T-cell (primary cell): ENCODE measurements around the gene ZNF396. TPM values are rescaled to one million over a fixed set of nuclear protein-coding genes. Genes with fewer than 3 reads are reported as not detected.

Source experiments
- ATAC-seq, 4 experiments: fragments of 200-7000 bp in 3 of 4; fragments of 150-1000 bp in 1 of 4; cut with Tn5 transposase; replicated peaks in 1 of 4; 1 replicate in 3 of 4; 2 replicates in 1 of 4; pipeline ENCODE4 v1.10.0; 2021; ENCODE audit warnings: moderate library complexity in 3 of 4, mild to moderate bottlenecking in 2 of 4, moderate number of reproducible peaks in 1 of 4
- CTCF ChIA-PET, 2 donors: fragments of 300-600 bp; sonication (Branson Sonifier 250); formaldehyde crosslinking; loops; one replicate each; lab custom pipeline; 2022; ENCODE audit warnings: antibody characterized with exemption in 2 of 2; lab: Charles Lee
- POLR2A ChIA-PET, 2 donors: fragments of 300-600 bp; sonication (Branson Sonifier 250); formaldehyde crosslinking; loops; one replicate each; lab custom pipeline; 2022; ENCODE audit warnings: antibody characterized with exemption in 2 of 2; lab: Charles Lee
- DNase-seq, 35 experiments: peaks; one replicate each; pipeline versions ENCODE4 v3.0.0 to v3.0.0-alpha.2; 2013 to 2023
- H3K27ac ChIP-seq: one replicate; pipeline ENCODE4 v1.5.1; 2013; ENCODE audit warnings: low read length
- H3K27me3 ChIP-seq, 2 experiments: replicated peaks in 1 of 2; 1 replicate in 1 of 2; 2 replicates in 1 of 2; pipeline versions ENCODE4 v1.6.1 to v1.7.0; 2013; ENCODE audit warnings: low read length in 1 of 2, mixed read lengths in 1 of 2; ENCODE audit not compliant: control insufficient read depth in 2 of 2, insufficient read depth in 2 of 2; ENCODE audit errors: extremely low read depth in 1 of 2
- H3K36me3 ChIP-seq, 2 donors: 1 replicate in 1 of 2; 2 replicates in 1 of 2; pipeline versions ENCODE4 v1.6.1 to v1.7.0; 2013; ENCODE audit warnings: low read length in 1 of 2; ENCODE audit not compliant: control insufficient read depth in 2 of 2, insufficient read depth in 1 of 2; ENCODE audit errors: extremely low read depth in 1 of 2
- H3K4me1 ChIP-seq, 2 experiments: 1 replicate in 1 of 2; 2 replicates in 1 of 2; pipeline versions ENCODE4 v1.6.1 to v1.7.0; 2013; ENCODE audit warnings: low read length in 2 of 2, mixed read lengths in 1 of 2; ENCODE audit not compliant: insufficient read depth in 2 of 2, control insufficient read depth in 1 of 2; ENCODE audit errors: extremely low read depth in 1 of 2
- H3K4me3 ChIP-seq, 2 donors: 1 replicate in 1 of 2; 2 replicates in 1 of 2; pipeline versions ENCODE4 v1.5.1 to v1.7.0; 2013; ENCODE audit warnings: mild to moderate bottlenecking in 2 of 2, low read length in 1 of 2, moderate library complexity in 1 of 2; ENCODE audit not compliant: control insufficient read depth in 1 of 2; ENCODE audit errors: extremely low read depth in 1 of 2
- H3K9me3 ChIP-seq: 2 replicates; pipeline ENCODE4 v1.7.0; 2013
- H3K27ac Mint-ChIP-seq, 2 donors: one replicate each; pipeline ENCODE4 v1.8.0; 2020 to 2021; ENCODE audit warnings: mild to moderate bottlenecking in 2 of 2, mixed read lengths in 2 of 2
- H3K27me3 Mint-ChIP-seq, 2 donors: one replicate each; pipeline ENCODE4 v1.8.0; 2021 to 2022; ENCODE audit warnings: mixed read lengths in 2 of 2
- H3K36me3 Mint-ChIP-seq: one replicate; pipeline ENCODE4 v1.8.0; 2021; ENCODE audit warnings: mixed read lengths
- H3K4me1 Mint-ChIP-seq, 3 donors: one replicate each; pipeline ENCODE4 v1.8.0; 2020 to 2022; ENCODE audit warnings: mixed read lengths in 3 of 3, mild to moderate bottlenecking in 1 of 3
- H3K4me3 Mint-ChIP-seq, 3 donors: one replicate each; pipeline ENCODE4 v1.8.0; 2020 to 2022; ENCODE audit warnings: mild to moderate bottlenecking in 3 of 3, mixed read lengths in 3 of 3, moderate library complexity in 3 of 3
- H3K9me3 Mint-ChIP-seq, 3 donors: one replicate each; pipeline ENCODE4 v1.8.0; 2020 to 2022; ENCODE audit warnings: mixed read lengths in 3 of 3
- WGBS: methylation state at CpG from one replicate; pipeline ENCODE4 v1.1.5; 2013; ENCODE audit warnings: missing lambda C conversion rate; ENCODE audit not compliant: insufficient coverage; 5-methylcytosine and 5-hydroxymethylcytosine counted together
- total RNA-seq, 35 experiments: library from RNA in 6 of 35; stranded (reverse) in 6 of 35; fragments of 120-200 nt in 1 of 35; gene quantifications; one replicate each; pipeline versions ENCODE4 v1.2.1 to v1.2.4 and lab custom pipeline; 2013 to 2026

The ZNF396 gene
- total RNA-seq, 5 donors from 2014 or later (not counting 1 experiment from before 2014, with no cell fraction given) = 0.73 to 2.4 (median 1.4) TPM; not detected in 1

DNA sequence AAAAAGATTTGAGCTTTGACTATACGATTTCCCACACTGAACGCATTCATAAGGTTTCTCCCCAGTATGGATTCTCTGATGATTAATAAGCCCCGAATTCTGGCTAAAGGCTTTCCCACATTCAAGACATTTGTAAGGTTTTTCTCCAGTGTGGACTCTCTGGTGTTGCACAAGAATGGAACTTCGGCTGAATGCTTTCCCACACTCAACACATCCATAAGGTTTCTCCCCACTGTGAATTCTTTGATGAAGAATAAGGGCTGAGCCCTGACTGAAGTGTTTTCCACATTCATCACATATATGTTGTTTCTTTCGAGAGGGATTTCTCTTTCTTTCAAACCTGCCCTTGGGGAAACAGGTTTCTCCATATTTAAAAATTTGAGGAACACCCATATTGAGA is 39.9 kb downstream of the ZNF396 start:
- no peak overlapping the region for H3K27ac ChIP-seq
- DNase-seq (no peak), ATAC-seq (no peak)
- WGBS = no CpG with 5 or more reads among the region's 5 CpGs
- POLR2A ChIA-PET = no interaction called here
- peaks cover 78% of the 10 kb centered on the region for H3K36me3 Mint-ChIP-seq
- peaks cover 59 to 64% (median 61%) of the 10 kb centered on the region in 3 donors for H3K4me1 Mint-ChIP-seq
- peaks cover 10 to 85% of the 10 kb centered on the region in 2 donors for H3K36me3 ChIP-seq
- no peaks in the 10 kb centered on the region for H3K27me3 ChIP-seq
- H3K4me1 ChIP-seq = peaks cover 0 to 9% of the 10 kb centered on the region in 2 experiments
- H3K9me3 ChIP-seq = no peaks in the 10 kb centered on the region
- no peaks in the 10 kb centered on the region for H3K9me3 Mint-ChIP-seq
- no peak overlapping the region for H3K4me3 ChIP-seq
- H3K27ac Mint-ChIP-seq = no peak overlapping the region
- H3K4me3 Mint-ChIP-seq = no peak overlapping the region
- no peaks in the 10 kb centered on the region for H3K27me3 Mint-ChIP-seq
- CTCF ChIA-PET = interaction anchor here (0.6 to 0.7 kb wide), 2 partner anchors 11 to 90 kb away, joined by 3 read pairs; no protein-coding TSS in a partner anchor

GRCh38 chr18:35335866-35336265 is 41.3 kb downstream of the ZNF396 start:
- Histone ChIP-seq H3K4me1 (peaks cover 0 to 4% of the 10 kb centered on the region in 2 experiments), H3K27ac (no peak overlapping the region), H3K36me3 (peaks cover 15 to 85% of the 10 kb centered on the region in 2 donors), H3K4me3 (no peak overlapping the region), H3K9me3 (no peaks in the 10 kb centered on the region), H3K27me3 (no peaks in the 10 kb centered on the region)
- Mint-ChIP-seq H3K4me1 (peaks cover 49 to 53% (median 52%) of the 10 kb centered on the region in 3 donors), H3K9me3 (no peaks in the 10 kb centered on the region), H3K27me3 (no peaks in the 10 kb centered on the region), H3K27ac (no peak overlapping the region), H3K36me3 (peaks cover 77% of the 10 kb centered on the region), H3K4me3 (no peak overlapping the region)
- 100% methylated on average over 2 of the region's 4 CpGs for WGBS
- DNase-seq (no peak), ATAC-seq (no peak)
- POLR2A ChIA-PET = interaction anchor here in 1 of 2 donors (0.6 kb wide), 1 partner anchor 138 kb away, joined by 5 read pairs; no protein-coding TSS in a partner anchor
- CTCF ChIA-PET = interaction anchor here (0.5 to 0.6 kb wide), 2 partner anchors 29 to 96 kb away, joined by 3 to 4 read pairs; no protein-coding TSS in a partner anchor

DNA sequence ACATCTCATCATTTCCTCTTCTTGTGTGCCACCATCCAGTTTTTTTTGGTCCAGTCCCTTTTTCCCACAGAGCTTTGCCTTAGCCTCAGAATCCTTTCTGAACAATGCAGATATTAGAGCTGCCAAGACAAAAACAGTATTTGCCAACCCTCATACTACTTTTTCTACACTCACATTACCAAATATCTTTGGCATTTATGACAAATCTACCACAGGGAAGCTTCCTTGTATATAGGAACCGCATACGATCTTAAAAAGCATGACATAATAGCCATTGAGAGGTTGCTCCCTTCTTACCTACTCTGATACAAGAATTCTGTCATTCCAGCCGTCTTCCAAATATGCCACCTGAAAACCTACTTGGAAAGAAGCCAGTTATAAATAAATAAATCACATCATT is 42.3 kb downstream of the ZNF396 start:
- no peak overlapping the region for H3K4me3 Mint-ChIP-seq
- H3K4me1 Mint-ChIP-seq = peaks cover 40 to 44% (median 42%) of the 10 kb centered on the region in 3 donors
- Histone ChIP-seq H3K4me3 (no peak overlapping the region), H3K27ac (no peak overlapping the region), H3K36me3 (peaks cover 15 to 77% of the 10 kb centered on the region in 2 donors), H3K4me1 (no peaks in the 10 kb centered on the region), H3K27me3 (no peaks in the 10 kb centered on the region), H3K9me3 (no peaks in the 10 kb centered on the region)
- DNase-seq (no peak), ATAC-seq (no peak)
- H3K36me3 Mint-ChIP-seq = peaks cover 70% of the 10 kb centered on the region
- H3K27me3 Mint-ChIP-seq = no peaks in the 10 kb centered on the region
- peak overlapping the region in 1 of 2 donors; percentile 50 for H3K27ac Mint-ChIP-seq
- no peaks in the 10 kb centered on the region for H3K9me3 Mint-ChIP-seq
- ChIA-PET POLR2A (no interaction called here), CTCF (no interaction called here)
- WGBS = no CpG with 5 or more reads among the region's 3 CpGs

DNA sequence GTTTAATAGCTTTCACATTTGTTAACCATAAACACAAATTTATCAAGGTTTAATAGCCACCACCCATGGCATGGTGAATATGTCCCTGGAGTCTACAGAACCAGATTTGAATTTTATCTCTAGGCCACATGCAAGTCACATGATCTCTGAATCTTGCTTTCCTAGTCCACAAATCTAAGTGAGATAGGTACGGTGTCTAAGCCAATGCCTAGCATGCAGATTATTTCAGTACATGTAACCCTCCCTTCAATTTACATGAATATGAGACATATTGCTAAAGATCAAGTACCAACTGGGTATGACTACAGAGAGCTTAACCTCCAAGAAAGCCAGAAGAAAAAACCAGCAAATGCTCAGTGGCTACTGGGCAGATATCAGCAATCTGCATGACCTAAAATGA is 42.9 kb downstream of the ZNF396 start:
- peaks cover 64% of the 10 kb centered on the region for H3K36me3 Mint-ChIP-seq
- H3K4me1 Mint-ChIP-seq = peaks cover 34 to 37% (median 36%) of the 10 kb centered on the region in 3 donors
- DNase-seq (no peak), ATAC-seq (no peak)
- no CpG with 5 or more reads among the region's 1 CpG for WGBS
- H3K9me3 ChIP-seq = no peaks in the 10 kb centered on the region
- ChIA-PET POLR2A (no interaction called here), CTCF (no interaction called here)
- H3K27ac ChIP-seq = no peak overlapping the region
- H3K27me3 ChIP-seq = no peaks in the 10 kb centered on the region
- no peaks in the 10 kb centered on the region for H3K4me1 ChIP-seq
- H3K4me3 Mint-ChIP-seq = no peak overlapping the region
- peaks cover 15 to 71% of the 10 kb centered on the region in 2 donors for H3K36me3 ChIP-seq
- no peaks in the 10 kb centered on the region for H3K9me3 Mint-ChIP-seq
- H3K27ac Mint-ChIP-seq = no peak overlapping the region
- no peaks in the 10 kb centered on the region for H3K27me3 Mint-ChIP-seq
- no peak overlapping the region for H3K4me3 ChIP-seq

DNA sequence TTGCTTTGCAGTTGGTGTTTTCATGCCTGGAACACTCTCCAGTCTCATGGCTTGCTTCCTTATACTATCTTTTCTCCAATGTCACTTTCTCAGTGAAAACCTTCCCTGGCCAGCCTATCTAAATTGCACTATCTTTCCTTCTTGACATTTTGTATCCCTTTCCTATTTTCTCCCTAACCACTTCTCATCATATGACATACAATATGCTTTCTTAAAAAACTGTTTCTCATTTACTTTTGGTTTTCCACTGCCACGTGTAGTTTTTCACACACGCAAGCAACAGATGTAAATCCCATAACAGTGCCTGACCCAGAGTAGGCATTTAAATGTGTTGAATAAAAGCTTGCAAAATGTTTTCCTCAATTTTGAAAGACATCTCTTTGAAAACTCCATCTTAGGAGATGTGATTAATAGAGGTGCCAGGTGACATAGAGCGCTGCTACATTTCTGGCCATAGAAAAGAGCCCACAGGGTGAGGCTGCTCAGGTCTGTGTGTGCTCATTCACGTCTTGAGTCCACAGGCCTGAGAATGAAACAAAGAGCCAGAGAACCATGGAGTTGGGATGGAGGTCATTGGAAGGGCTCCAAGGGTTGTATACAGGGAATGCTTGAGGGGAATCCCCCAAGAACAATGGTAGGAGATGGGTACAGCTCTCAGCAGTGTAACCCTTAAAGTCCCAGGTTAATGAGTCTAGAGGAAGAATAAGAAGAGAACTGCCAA is 45.6 kb downstream of the ZNF396 start:
- WGBS = 95% methylated on average over 2 of the region's 4 CpGs
- H3K36me3 ChIP-seq = peaks cover 11 to 46% of the 10 kb centered on the region in 2 donors
- CTCF ChIA-PET = no interaction called here

GRCh38 chr18:35328868-35329267 is 48.3 kb downstream of the ZNF396 start:
- no peaks in the 10 kb centered on the region for H3K4me1 ChIP-seq
- H3K27ac ChIP-seq = no peak overlapping the region
- DNase-seq (no peak), ATAC-seq (no peak)
- H3K4me3 ChIP-seq = no peak overlapping the region
- POLR2A ChIA-PET = no interaction called here
- H3K4me1 Mint-ChIP-seq = peaks cover 0 to 4% (median 0%) of the 10 kb centered on the region in 3 donors
- H3K36me3 ChIP-seq = peaks cover 4 to 22% of the 10 kb centered on the region in 2 donors
- no peak overlapping the region for H3K4me3 Mint-ChIP-seq
- H3K27me3 Mint-ChIP-seq = no peaks in the 10 kb centered on the region
- no peak overlapping the region for H3K27ac Mint-ChIP-seq
- no peaks in the 10 kb centered on the region for H3K9me3 ChIP-seq
- H3K9me3 Mint-ChIP-seq = peaks cover 0 to 7% (median 2%) of the 10 kb centered on the region in 3 donors
- CTCF ChIA-PET = no interaction called here
- H3K36me3 Mint-ChIP-seq = peaks cover 20% of the 10 kb centered on the region
- no peaks in the 10 kb centered on the region for H3K27me3 ChIP-seq

More for the DNA sequence above, 45.6 kb downstream of the ZNF396 start:
- Histone ChIP-seq H3K4me1 (no peaks in the 10 kb centered on the region), H3K27me3 (no peaks in the 10 kb centered on the region), H3K4me3 (no peak overlapping the region), H3K27ac (no peak overlapping the region), H3K9me3 (no peaks in the 10 kb centered on the region)
- Mint-ChIP-seq H3K27ac (no peak overlapping the region), H3K4me3 (no peak overlapping the region), H3K4me1 (peaks cover 13 to 25% (median 16%) of the 10 kb centered on the region in 3 donors), H3K9me3 (peaks cover 0 to 7% (median 2%) of the 10 kb centered on the region in 3 donors), H3K27me3 (no peaks in the 10 kb centered on the region), H3K36me3 (peaks cover 44% of the 10 kb centered on the region)
- POLR2A ChIA-PET = interaction anchor here in 1 of 2 donors (0.5 to 1.0 kb wide), 3 partner anchors 86 to 306 kb away, joined by 3 to 5 read pairs (median 3); no protein-coding TSS in a partner anchor
- ATAC-seq = no peak
- no peak for DNase-seq
